Hippocampal formation (tissue), 2 donors: ENCODE data around the gene SLC44A1.

Source experiments
- DNase-seq, 2 donors: peaks; one replicate each; lab custom pipeline; 2025; lab: John Stamatoyannopoulos, UW

The SLC44A1 gene

DNA sequence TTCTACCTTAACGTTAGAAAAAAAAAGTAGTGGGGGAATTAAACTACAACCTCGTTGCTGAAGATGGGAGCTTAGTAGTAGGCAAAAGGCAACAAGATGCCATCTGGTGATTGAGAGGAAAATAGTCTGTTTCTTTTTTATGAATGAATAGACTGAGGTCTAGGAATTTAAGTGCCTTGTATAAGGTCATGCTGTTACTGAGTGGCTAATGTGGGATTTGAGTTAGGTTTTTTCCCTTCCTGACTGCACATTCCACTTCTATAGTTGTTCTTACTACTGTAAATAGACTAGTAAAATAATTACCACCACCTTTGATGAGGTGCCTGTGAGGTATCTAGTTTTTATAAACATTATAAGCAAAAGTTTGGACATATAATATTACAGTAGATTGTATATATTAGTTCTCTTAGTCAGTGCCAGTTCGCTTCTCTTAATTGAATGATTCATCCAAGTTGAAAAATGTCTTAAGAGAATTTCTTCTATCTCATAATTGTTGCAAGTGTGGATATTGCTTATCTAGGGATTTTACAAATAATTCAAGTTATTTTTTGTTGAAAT lies 222.5 kb downstream of the SLC44A1 start:
- no peak for DNase-seq

- no peak for DNase-seq
Measured at GRCh38 chr9:105468875-105469274, 224.4 kb downstream of the SLC44A1 start.

DNA sequence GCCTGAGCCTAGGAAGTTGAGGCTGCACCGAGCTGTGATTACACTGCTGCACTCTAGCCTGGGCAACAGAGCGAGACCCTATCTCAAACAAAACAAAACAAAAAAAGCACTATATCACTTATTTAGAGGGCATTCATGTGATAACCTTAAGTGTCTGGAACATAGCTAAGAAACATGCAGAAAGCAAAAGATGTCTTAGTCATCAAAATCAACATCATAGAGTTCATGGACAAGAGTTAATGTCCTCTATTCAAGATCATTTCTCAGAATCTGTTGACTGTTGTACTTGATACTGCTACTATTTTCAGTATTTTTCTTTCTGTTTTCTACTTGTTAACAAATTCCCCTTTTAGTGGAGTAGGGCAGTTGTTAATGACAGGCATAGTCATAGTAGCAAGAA lies 228.8 kb downstream of the SLC44A1 start:
- no peak for DNase-seq

DNA sequence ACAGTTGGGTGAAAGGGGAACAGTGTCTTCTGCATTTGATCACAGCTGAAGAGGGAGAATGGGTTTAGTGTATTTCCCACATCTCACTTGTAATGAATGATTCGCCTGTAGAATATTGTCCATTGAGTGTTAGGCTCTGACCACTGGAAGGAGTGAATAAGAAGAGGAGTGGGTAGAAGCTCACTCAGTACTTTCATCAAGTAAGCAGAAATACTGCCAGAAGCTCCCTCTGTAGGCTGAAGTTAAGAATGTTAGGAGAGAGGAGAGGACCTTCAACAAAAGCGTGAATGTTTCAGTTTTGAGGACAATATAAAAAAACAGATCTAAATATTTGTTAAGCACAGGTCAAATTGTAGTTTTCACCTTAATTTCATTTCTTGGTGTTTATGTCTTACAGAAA lies 230.9 kb downstream of the SLC44A1 start:
- peak in 1 of 2 donors; percentile 53 for DNase-seq

- DNase-seq: no peak
Measured at GRCh38 chr9:105479846-105480245, 235.4 kb downstream of the SLC44A1 start.

GRCh38 chr9:105483618-105484017 lies 239.2 kb downstream of the SLC44A1 start:
- no peak for DNase-seq

DNA sequence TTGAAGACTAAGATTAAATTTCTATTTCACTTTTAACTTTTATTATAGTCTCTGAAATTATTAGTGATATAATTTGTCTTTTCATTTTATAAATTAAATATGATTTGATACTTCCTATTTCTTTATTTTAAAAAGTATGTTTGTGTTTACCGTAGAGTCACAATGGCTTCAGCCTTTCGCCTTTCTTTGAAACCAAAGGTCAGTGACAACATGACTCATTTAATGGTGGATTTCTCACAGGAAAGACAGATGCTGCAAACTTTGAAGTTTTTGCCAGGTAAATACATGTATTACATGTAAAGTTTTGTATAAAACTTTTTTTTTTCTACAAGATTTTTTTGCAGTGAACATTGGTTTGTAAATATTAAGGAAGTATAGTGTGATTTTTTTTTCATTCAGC lies 239.8 kb downstream of the SLC44A1 start:
- no peak for DNase-seq

DNA sequence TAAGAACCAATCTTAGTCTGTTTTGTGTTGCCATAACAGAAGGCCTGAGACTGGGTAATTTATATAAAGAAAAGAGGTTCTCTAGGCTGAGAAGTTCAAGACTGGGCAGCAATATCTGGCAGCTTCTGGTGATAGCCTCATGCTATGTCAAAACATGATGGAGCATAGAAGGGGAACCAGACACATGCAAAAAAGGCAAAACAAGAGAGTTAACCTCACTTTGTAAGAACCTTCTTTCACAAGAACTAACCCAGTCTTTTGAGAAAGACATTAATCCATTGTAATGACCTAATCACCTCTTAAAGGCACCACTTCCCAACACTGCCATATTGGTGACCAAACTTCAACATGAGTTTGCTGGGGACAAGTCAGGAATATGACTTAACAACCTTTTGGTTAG lies 240.7 kb downstream of the SLC44A1 start:
- DNase-seq: no peak
